Left lobe of liver (tissue), 2 donors: Measurements from ENCODE around the gene CUTC. TPM values are rescaled to one million over a fixed set of nuclear protein-coding genes. Genes with fewer than 3 reads are reported as not detected.
"Not testable (repeated sequence)": the region's sequence is repeated elsewhere in the genome, so short reads cannot be mapped to it uniquely, and the experiment has no call there.

Experiments used
- ATAC-seq: fragments of 200-7000 bp; cut with Tn5 transposase; one replicate; pipeline ENCODE4 v1.9.1; 2020; ENCODE audit warnings: mild to moderate bottlenecking, moderate library complexity
- DNase-seq: peaks from one replicate; pipeline ENCODE4 v3.0.0-alpha.2; 2020; ENCODE audit warnings: low spot score
- total RNA-seq: library from RNA; stranded (reverse); gene quantifications from one replicate; pipeline ENCODE4 v1.2.1, GENCODE V29; 2021
- donor health status: DM: no; HTN: no; CAD: no; lungs with moderate emphysema.
- donor health status: DM: no; HTN: yes; CAD: no.

CUTC gene
- total RNA-seq, 1 donor from 2014 or later = 15.9 TPM

DNA sequence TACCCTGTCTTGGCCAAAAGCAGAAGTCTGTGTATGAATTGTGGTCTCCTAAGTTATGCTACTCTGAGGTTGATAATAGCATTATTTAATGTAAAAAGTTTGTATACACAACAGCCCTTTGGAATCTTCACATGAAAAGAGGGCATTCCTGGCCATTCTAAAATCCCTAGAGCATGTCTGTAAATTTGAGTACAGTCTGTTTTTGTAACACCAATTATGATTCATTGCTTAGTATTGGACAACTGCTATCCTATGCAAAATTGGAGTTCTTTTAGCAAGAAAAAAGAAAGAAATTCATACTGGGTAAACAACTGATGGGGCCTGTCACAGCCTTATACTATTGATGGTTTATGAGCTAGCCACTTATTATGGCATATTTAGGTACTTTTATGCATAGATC, 10.2 kb downstream of the CUTC start:
- no peak for ATAC-seq

DNA sequence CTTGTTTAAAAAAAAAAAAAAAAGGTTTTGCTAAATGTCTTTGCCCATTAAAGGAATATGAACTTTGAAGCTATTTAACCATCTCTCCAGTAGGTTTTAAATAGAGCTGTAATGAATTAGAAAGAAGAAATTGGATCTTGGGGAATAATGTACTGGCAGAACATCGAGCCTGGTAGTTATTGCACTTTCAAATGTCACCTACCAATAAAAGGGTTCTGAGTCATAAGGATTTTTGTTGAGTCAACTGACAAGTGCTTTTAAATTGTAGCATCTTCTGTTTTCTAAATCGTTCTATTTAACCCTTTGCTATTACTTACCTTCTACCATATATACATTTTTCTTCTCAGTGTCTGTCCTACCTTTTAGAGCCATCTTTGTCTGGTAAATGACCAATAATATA, 10.7 kb downstream of the CUTC start:
- DNase-seq = no peak
- no peak for ATAC-seq

More for the DNA sequence above, 10.2 kb downstream of the CUTC start:
- no peak for DNase-seq

DNA sequence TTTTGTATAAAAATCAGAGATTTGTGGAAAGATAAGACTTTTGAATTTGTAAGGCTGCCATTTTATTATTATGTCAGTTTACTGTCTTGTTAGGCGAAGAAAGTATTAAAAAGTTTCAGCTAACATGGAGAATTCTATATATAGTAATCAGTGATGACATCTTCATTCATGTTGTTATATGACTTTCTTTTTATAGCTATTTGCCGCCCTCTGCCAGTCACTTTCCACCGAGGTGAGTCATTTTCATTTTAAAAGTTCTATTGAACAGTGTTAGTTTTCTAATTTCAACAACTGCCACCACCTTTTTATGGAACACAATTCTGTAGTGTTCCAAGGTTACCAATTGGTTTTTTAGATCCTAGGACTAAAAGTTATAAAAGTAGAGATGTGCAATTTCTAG, 11.8 kb downstream of the CUTC start:
- ATAC-seq = no peak
- DNase-seq = no peak

DNA sequence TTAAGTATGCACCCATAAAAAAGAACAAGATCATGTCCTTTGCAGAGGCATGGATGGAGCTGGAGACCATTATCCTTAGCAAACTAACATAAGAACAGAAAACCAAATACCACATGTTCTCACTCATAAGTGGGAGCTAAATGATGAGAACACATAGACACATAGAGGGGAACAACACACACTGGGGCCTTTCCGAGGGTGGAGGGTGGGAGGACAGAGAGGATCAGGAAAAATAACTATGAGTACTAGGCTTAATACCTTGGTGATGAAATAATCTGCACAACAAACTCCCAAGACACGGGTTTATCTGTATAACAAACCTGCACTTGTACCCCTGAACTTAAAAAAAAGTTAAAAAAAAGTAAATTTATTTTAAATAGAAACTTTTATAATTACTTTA, 14.1 kb downstream of the CUTC start:
- ATAC-seq, DNase-seq: not testable (repeated sequence)

DNA sequence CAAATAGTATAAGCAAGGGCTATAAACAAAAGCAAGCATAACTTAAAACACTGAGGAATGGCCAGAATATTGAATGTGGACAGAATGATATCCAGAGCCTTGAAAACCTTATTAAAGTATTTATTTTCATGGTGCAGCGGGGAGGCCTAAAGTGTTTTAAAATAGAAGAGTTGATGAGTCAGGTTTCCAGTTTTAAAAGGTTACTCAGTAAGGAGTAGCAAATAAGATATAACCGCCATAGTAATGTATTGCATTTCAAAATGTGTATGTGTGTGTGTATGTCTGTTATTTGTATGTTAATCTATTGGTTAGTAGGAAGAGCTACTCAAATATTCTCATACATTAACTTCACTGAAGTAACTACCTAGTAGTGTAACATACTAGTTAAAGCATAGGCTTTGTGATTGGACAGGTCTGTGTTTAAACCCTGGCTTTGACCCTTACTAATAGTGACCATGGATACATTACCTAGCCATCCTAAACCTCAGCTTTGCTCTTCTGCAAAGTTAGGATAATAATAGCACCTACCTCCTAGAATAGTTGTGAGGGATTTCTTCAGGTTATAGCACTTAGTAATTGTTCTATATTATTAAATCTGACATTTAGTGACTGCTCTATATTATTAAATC, 16.9 kb downstream of the CUTC start:
- ATAC-seq (no peak), DNase-seq (no peak)

DNA sequence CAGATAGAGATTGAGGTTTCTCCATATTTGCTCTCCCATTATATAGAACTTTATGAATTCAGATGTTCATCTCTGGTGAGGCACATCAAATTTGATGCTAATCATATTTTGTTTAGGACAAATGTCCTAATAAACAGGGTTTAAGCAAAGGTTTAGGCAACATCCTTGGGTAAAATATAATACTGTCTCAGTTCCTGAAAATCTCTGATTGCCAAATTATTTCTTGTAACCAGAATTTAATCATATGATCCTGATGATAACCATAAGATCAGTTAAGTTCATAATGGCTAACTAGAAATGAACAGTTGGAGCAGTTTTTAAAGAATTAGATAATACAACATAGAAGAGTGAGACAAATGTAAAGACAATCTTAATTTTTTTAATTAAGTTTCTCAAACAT, 18.6 kb downstream of the CUTC start:
- DNase-seq (no peak), ATAC-seq (no peak)

DNA sequence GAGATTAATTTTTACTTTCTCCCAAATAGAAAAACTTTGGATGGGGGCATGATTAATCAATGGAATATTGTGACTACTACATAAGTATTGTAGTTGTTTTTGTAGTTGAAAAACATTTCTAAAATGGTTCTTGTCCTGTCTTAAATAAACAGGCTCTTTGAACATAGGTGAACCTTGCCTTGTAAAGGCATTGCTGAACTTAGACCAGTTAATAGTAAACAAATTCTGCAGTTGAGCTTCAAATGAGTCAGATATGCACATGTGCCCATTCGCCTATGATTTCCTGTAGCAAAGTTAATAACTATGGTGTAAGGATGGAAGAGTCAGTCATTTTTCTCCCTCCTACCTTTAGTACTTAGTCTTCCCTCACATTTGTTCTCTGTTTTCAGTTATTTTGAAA, 22.6 kb downstream of the CUTC start:
- ATAC-seq = peak; percentile 95
- no peak for DNase-seq

DNA sequence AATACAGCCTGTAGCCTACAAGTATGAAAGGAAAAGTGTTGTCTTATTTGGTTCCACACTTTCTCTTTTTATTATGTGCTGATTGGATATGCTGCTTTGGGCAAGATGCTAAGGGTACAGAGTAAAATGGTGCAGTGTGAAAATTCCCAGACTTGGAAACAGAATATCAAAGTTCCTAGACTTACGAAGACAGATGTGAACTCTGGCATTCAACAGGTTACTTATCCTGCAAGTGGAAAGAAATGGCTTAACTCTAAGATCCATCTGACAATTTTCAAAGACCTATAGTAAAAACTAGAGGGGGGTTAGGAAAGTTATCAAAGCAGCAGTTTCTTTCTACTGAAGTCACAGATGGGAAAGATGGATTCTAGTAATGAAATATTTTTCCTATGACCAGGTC, 24.1 kb downstream of the CUTC start:
- no peak for ATAC-seq
- no peak for DNase-seq

DNA sequence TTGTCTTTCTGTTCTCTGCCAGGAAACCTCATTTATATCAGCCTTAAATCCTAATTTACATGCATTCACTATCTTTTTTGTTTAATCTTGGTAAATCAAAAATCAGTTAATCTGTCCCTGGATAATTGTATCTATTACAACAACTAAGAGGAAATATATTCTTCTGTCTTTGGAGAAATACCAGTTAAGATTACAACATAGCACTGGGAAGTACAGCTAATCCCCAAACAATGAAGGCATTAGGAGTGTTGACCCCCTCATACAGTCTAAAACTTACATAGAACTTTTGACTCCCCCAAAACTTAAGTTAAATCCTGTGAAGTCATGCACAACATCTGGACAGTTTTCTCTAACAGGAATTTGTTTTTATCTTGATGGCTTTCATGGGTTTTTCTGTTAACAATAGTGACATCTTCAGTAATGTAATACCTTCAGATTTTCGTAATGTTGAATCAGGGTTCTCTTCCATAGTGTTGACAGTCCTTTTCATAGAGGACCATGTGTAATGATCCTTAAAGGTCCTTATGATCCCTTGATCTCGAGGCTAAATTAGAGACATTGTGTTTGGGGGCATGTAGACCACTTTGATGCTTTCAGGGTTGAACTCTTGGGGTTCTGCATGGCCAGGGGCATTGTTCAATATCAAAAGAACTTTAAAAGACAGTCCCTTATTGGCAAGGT, 26.3 kb downstream of the CUTC start:
- no peak for ATAC-seq

DNA sequence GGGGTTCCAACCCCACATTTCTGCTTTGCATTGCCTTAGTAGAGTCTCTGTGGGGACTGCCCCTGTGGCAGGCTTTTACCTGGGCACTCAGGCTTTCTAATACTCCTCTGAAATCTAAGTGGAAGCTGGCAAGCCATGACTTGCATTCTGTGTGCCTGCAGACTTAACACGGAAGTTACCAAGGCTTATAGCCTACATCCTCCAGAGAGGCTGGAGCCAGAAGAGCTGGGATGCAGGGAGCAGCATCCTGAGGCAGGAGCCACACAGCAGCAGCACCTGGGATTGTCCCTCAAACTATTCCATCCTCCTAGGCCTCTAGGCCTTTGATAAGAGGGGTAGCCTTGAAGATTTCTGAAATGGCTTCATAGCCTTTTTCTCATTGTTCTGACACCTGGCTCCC, 28.3 kb downstream of the CUTC start:
- no peak for ATAC-seq
- DNase-seq = no peak

More for the DNA sequence above, 26.3 kb downstream of the CUTC start:
- DNase-seq = no peak

DNA sequence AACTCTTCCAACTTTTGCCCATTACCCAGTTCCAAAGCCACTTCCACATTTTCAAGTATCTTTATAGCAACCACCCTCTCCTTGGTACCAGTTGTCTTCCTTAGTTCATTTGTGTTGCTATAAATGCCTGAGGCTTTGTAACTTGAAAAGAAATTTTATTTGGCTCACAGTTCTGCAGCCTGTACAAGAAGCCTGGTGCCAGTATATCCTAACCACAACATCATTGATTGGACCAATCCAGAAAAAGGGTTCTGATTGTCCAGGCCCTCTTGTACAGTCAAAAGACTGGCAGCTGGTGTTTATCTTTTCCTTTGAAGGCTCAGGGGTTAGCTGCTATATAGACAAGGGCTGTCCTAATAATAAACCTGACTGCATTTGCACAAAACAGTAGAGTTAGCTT, 29.3 kb downstream of the CUTC start:
- DNase-seq (no peak), ATAC-seq (no peak)

DNA sequence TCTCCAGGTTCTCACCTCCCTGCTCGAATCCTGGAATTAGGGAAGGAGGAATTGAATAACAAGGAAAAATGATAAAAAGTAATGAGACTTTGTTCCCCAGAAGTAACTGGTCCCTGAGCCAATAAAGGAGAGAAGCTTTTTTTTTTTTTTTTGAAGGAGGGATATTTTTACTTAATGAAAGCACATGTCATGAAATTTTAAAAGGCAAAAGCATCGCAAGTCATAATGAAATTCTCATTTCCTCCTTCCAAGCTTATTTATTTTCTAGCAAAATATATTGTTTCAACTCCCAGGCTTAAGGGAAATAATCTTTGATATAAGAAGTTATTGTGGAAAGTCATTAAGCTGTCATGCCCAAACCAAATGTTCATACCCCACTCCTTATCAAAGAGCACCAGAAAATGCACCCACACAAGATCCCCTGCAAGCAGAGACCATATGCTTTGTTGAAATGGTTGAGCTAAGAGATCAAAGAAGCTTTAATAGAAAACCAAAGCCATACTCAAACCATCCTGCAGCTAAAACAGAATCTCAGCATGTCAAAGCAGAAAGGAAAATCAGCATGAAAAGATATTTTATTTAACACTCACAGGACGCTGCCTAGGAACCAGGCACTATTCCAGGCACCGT, 33.8 kb downstream of the CUTC start:
- no peak for ATAC-seq
- DNase-seq = no peak

DNA sequence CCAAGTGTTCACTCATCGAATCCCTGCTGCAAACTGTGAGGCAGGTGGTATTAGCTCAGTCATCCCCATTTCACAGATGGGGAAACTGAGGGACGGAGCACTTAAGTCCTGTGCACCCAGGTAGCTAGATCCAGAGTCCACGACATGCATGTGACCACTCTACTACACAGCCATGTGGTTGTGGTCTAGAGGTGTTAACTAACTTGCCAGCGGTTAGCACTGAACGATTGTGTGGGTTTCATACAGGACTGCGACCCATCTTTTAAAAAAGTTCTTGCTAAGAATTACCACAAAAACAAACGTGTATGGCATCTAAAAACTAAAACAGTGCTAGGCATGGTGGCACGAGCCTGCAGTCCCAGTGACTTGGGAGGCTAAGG, 34.3 kb downstream of the CUTC start:
- ATAC-seq (no peak), DNase-seq (no peak)

DNA sequence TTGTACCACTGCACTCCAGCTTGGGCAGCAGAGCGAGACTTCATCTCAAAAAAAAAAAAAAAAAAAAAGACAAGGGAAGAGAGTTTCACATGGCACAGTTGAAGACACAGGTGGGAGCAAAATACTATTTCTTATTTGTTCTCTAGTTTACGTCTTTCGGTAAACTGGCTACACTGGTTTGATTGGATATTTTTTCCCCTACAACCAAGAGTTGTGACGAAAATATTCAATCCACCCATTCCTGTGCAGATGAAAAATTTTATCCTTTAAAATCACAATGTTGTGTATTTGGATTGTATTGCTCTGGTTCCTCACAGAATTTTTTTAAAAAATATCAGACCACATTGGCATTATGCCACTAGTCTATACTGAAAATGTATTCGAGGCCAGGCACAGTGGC, 35.9 kb downstream of the CUTC start:
- ATAC-seq = no peak
- DNase-seq = no peak

DNA sequence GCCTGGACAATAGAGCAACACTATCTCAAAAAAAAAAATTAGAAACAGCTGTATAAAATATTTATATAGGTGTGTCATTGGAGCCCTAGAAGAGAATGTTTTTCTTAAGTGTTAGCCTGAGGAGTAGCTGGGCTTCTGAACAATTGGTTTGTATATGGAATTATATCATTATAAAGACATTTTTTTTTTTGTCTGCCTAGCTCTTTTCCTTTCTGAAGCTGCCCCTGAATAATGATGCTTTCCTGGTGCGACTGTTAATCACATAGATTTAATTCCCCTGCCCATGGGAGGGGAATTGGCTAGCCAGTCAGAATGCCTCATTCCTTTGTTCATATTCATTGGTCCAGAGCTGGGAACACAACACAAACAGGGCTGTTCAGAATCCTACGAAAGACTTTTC, 36.5 kb downstream of the CUTC start:
- ATAC-seq (no peak), DNase-seq (no peak)

DNA sequence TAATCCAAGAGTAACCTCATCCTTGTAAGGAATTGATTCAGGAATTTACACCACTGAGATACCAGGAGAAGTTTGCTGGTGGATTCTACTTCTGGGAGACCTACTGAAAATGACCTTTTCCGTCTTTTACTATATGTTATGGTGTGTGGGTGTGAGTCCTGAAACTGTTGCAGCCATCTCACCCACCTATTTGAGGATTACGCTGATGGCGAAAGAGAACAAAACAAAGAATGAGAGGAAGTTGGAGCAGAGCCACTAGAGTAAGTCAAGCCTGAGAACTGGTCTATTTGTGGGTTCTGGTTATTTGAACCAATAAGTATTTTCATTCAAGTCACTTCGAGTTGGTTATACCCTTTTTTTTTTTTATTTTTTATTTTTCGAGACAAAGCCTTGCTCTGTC, 37.7 kb downstream of the CUTC start:
- no peak for ATAC-seq
- no peak for DNase-seq

DNA sequence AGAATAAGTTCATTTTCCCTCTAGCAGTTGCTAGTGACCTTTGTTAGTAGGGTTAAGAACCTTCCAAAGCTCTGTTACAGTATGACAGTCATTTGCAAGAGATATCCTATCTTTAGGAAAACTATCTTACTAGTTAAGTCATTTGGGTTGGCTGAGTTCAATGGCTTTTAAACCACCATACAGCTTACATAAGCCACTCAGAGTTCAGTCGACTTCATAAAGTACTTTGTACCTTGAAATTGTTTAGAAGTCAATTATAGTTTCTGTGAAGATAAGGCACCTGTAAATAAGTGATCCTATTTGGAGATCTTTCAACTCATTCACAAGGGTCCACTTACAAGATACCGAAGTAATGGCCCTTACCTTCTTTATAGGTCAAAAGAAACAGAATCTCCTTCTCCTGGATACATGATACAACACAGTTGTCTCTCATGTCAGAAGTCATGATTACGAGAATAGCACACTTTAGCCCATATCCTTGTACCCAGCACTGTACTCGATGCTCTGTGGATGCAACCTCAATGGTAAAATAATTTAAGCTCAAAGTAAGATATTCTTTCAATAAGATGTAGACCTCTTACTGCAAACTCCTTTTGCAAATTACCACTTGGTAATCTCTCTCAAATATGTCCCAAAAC, 38.5 kb downstream of the CUTC start:
- DNase-seq = no peak
- ATAC-seq = peak; percentile 87

DNA sequence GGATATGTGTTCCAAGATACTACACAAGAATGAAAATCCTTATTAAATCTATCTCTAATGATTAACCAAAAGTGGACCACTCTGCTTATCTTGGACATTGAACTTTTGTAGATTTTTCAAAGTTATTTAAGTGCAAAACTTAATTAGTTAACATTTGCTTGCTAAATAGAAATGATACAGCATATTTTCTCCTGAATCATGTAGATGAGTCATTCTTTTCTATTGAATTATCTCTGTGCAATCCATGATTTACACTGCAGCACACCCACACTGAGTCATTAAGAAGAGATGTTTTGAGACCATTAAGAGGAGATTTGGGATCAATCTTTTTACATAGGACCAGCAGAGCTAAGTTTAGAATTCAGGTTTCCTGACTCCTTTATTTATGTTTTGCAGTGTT, 43.8 kb downstream of the CUTC start:
- ATAC-seq = peak; percentile 73
- no peak for DNase-seq

DNA sequence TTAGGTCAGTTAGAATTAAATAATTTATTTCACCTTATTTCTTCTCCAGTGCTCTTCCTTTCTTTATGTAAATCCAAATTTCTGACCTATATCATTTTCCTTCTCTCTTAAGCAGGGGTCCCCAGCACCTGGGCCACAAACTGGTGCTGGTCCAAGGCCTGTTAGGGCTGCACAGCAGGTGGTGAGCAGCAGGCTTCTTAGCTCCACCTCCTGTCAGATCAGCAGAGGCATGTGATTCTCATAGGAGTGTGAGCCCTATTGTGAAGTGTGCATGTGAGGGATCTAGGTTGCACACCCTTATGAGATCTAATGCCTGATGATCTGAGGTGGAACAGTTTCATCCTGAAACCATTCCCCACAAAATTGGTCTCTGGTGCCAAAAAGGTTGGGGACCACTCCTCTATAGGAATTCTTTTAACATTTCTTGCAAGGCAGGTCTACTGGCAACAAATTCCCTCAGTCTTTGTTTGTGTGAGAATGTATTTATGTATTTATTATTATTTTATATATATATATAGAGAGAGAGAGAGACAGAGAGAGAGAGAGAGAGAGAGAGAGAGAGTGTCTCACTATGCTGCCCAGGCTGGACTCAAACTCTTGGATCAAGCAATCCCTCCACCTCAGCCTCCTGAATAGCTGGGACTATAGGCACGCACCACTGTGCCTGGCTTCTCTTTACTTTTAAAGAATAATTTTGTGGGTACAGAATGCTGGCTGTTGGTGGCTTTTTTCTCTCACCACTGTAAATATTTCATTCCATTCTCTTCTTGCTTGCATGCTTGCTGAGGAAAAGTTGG, 46.1 kb downstream of the CUTC start:
- DNase-seq (peak; percentile 62), ATAC-seq (peak; percentile 68)

DNA sequence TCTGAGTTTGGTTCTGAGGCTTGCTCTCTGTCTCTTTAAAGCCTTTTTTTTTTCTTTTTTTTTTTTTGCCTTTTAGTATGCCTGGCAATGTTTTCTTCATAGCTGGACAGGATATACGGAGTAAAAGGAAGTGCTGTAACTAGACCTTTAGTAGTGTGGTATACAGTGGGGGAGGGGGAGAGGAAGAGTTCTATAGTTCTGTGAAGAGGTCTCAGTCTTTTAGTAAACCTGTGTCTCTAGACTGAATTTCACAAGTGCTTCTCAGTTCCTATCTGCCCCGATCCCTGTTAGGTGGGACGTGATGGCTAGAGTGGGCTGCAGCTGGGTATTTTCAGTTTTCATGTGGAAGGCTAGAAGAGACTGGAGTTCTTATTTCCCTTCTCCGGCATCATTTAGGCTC, 47.3 kb downstream of the CUTC start:
- DNase-seq = no peak
- ATAC-seq = peak; percentile 46

DNA sequence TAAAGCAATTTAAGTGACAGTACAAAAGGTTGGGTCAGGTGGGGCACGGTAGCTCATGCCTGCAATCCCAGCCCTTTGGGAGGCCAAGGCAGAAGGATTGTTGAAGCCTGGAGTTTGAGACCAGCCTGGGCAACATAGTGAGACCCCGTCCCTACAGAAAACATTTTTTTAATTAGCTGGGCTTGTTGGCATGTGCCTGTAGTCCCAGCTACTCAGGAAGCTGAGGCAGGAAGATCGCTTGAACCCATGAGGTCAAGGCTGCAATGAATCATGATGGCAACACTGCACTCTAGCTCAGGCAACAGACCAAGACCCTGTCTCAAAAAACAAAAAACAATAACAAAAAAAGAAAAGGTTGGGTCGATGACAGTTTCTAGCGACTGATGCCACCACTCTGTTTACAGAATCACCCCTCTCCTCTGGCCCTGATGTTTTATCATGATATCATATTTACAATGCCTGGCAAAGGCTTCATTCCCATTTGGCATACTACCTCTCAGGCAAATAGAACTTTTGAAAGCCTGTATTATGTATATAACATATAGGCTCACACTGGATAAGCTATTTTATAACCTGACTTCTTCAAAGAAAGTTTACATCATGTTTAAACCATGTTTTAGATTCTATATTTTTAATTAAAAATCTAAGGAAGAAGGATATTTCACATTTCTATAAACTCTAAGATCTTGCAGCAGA, 49.8 kb downstream of the CUTC start:
- ATAC-seq (no peak), DNase-seq (no peak)
